Gastrocnemius medialis (tissue), 4 donors: Measurements from ENCODE around the gene STXBP5L. TPM values are rescaled to one million over a fixed set of nuclear protein-coding genes. Genes with fewer than 3 reads are reported as not detected.
"Not testable (repeated sequence)": the region's sequence is repeated elsewhere in the genome, so short reads cannot be mapped to it uniquely, and the experiment has no call there.

Source experiments
- ATAC-seq, 2 donors: fragments of 150-250 bp; one replicate each; pipeline ENCODE4 v1.9.1; 2016
- DNase-seq, 2 donors: peaks; one replicate each; pipeline ENCODE4 v3.0.0-alpha.2; 2019
- H3K27ac ChIP-seq, 4 donors: fragments of 200-600 bp; sonication (generic); 1 replicate in 1 of 4; 2 replicates in 3 of 4; pipeline ENCODE4 v1.5.1; 2016 to 2018; ENCODE audit warnings: mild to moderate bottlenecking in 2 of 4, moderate library complexity in 1 of 4
- H3K27me3 ChIP-seq, 3 donors: fragments of 200-600 bp; sonication (generic) in 2 of 3; 1 replicate in 1 of 3; 2 replicates in 2 of 3; pipeline versions ENCODE4 v1.5.1 to v1.6.0; 2016 to 2019; ENCODE audit warnings: mild to moderate bottlenecking in 1 of 3, moderate library complexity in 1 of 3
- H3K36me3 ChIP-seq, 2 donors: fragments of 200-600 bp; sonication (generic) in 1 of 2; one replicate each; pipeline ENCODE4 v1.5.1; 2017 to 2018
- H3K4me1 ChIP-seq, 2 donors: fragments of 200-600 bp; sonication (generic) in 1 of 2; one replicate each; pipeline ENCODE4 v1.5.1; 2016 to 2017; ENCODE audit warnings: mild to moderate bottlenecking in 2 of 2
- H3K4me3 ChIP-seq, 4 donors: fragments of 200-600 bp; sonication (generic) in 3 of 4; 1 replicate in 1 of 4; 2 replicates in 3 of 4; pipeline ENCODE4 v1.5.1; 2016 to 2019; ENCODE audit warnings: mild to moderate bottlenecking in 2 of 4
- H3K9me3 ChIP-seq, 3 donors: fragments of 200-600 bp; sonication (generic) in 2 of 3; 1 replicate in 1 of 3; 2 replicates in 2 of 3; pipeline ENCODE4 v1.5.1; 2016 to 2019
- CTCF ChIP-seq, 5 experiments: fragments of 450-650 bp in 3 of 5; fragments of 200-600 bp in 2 of 5; sonication (generic) in 2 of 5; IDR thresholded peaks in 4 of 5; conservative IDR thresholded peaks in 1 of 5; 1 replicate in 4 of 5; 2 replicates in 1 of 5; pipeline ENCODE4 v1.5.1; 2016 to 2019; ENCODE audit warnings: antibody characterized with exemption in 5 of 5, mild to moderate bottlenecking in 3 of 5, moderate library complexity in 3 of 5
- POLR2A ChIP-seq, 2 donors: fragments of 450-650 bp; IDR thresholded peaks; one replicate each; pipeline ENCODE4 v1.6.1; 2017; ENCODE audit warnings: antibody characterized with exemption in 2 of 2, mild to moderate bottlenecking in 2 of 2, moderate library complexity in 2 of 2
- in situ Hi-C, 4 donors: fragments of 200-750 bp; cut with MboI; loops; one replicate each; pipeline versions ENCODE4 v1.15.0 to v1.8.0; 2017; ENCODE audit warnings: low sequenced_read_pairs in 4 of 4
- intact Hi-C: fragments of 100-400 bp; cut with DNase I; formaldehyde crosslinking; loops from one replicate; pipeline ENCODE4 v1.15.1; 2023; ENCODE audit warnings: low total_unique reads
- total RNA-seq, 4 donors: library from RNA; depleted of rRNA; stranded (reverse); fragments of >200 nt; gene quantifications; one replicate each; pipeline versions ENCODE4 v1.1.0 to v1.2.3, GENCODE V29; 2016

STXBP5L gene
- total RNA-seq, 4 donors from 2014 or later: not detected

- no peak overlapping the region for H3K4me3 ChIP-seq
- in situ Hi-C loops: no loop called here
- TF ChIP-seq POLR2A (IDR thresholded peaks at IDR 0.05): no peak
- TF ChIP-seq CTCF (IDR thresholded peaks at IDR 0.05 in 4 of 5, conservative IDR thresholded peaks at IDR 0.05 in 1 of 5): no peak
- H3K4me1 ChIP-seq: no peaks in the 10 kb centered on the region
- no peak for DNase-seq
- no peaks in the 10 kb centered on the region for H3K36me3 ChIP-seq
- intact Hi-C loops: no loop called here
- H3K27me3 ChIP-seq: no peaks in the 10 kb centered on the region
- no peak overlapping the region for H3K27ac ChIP-seq
- no peak for ATAC-seq
- no peaks in the 10 kb centered on the region for H3K9me3 ChIP-seq
Measured at GRCh38 chr3:121330118-121330517, 422.1 kb downstream of the STXBP5L start.

- no peak for TF ChIP-seq CTCF (IDR thresholded peaks at IDR 0.05 in 4 of 5, conservative IDR thresholded peaks at IDR 0.05 in 1 of 5)
- TF ChIP-seq POLR2A (IDR thresholded peaks at IDR 0.05): no peak
- no peak for ATAC-seq
- no peak overlapping the region for H3K27ac ChIP-seq
- H3K4me1 ChIP-seq: no peaks in the 10 kb centered on the region
- no peaks in the 10 kb centered on the region for H3K36me3 ChIP-seq
- intact Hi-C loops: no loop called here
- no peaks in the 10 kb centered on the region for H3K9me3 ChIP-seq
- H3K4me3 ChIP-seq: no peak overlapping the region
- in situ Hi-C loops: no loop called here
- no peaks in the 10 kb centered on the region for H3K27me3 ChIP-seq
- DNase-seq: no peak
Measured at GRCh38 chr3:121330634-121331033, 422.6 kb downstream of the STXBP5L start.

- H3K36me3 ChIP-seq, H3K27me3 ChIP-seq, H3K9me3 ChIP-seq, DNase-seq, ATAC-seq, H3K4me1 ChIP-seq, H3K27ac ChIP-seq, H3K4me3 ChIP-seq, intact Hi-C loops, in situ Hi-C loops: not testable (repeated sequence)
Measured at GRCh38 chr3:121355960-121356359, 448.0 kb downstream of the STXBP5L start.

GRCh38 chr3:121362035-121362734 is 454.2 kb downstream of the STXBP5L start:
- TF ChIP-seq POLR2A (IDR thresholded peaks at IDR 0.05) (no peak), CTCF (IDR thresholded peaks at IDR 0.05 in 4 of 5, conservative IDR thresholded peaks at IDR 0.05 in 1 of 5) (no peak)

GRCh38 chr3:121388308-121388707 is 480.3 kb downstream of the STXBP5L start:
- DNase-seq, H3K4me3 ChIP-seq, H3K27me3 ChIP-seq, ATAC-seq, H3K36me3 ChIP-seq, H3K4me1 ChIP-seq, H3K27ac ChIP-seq, H3K9me3 ChIP-seq, in situ Hi-C loops, intact Hi-C loops: not testable (repeated sequence)

More at GRCh38 chr3:121362035-121362734, 454.2 kb downstream of the STXBP5L start:
- Histone ChIP-seq H3K27ac (no peak overlapping the region), H3K9me3 (no peaks in the 10 kb centered on the region), H3K4me1 (no peaks in the 10 kb centered on the region), H3K4me3 (no peak overlapping the region), H3K36me3 (no peaks in the 10 kb centered on the region), H3K27me3 (no peaks in the 10 kb centered on the region)
- intact Hi-C loops (no loop called here), in situ Hi-C loops (no loop called here)
- ATAC-seq (peak in 1 of 2 donors; percentile 66), DNase-seq (peak in 1 of 2 donors; percentile 15)

- ATAC-seq: not testable (repeated sequence)
Measured at GRCh38 chr3:121395967-121396366, 488.0 kb downstream of the STXBP5L start.

GRCh38 chr3:121398051-121398450 is 490.0 kb downstream of the STXBP5L start:
- in situ Hi-C loops, H3K27me3 ChIP-seq, DNase-seq, intact Hi-C loops, H3K4me3 ChIP-seq, H3K9me3 ChIP-seq, H3K36me3 ChIP-seq, H3K4me1 ChIP-seq, ATAC-seq, H3K27ac ChIP-seq: not testable (repeated sequence)

More at GRCh38 chr3:121395967-121396366, 488.0 kb downstream of the STXBP5L start:
- H3K4me1 ChIP-seq, H3K27me3 ChIP-seq, H3K27ac ChIP-seq, DNase-seq, intact Hi-C loops, H3K36me3 ChIP-seq, H3K9me3 ChIP-seq, H3K4me3 ChIP-seq, in situ Hi-C loops: not testable (repeated sequence)
